ENCODE results near the gene HK2.

DNA sequence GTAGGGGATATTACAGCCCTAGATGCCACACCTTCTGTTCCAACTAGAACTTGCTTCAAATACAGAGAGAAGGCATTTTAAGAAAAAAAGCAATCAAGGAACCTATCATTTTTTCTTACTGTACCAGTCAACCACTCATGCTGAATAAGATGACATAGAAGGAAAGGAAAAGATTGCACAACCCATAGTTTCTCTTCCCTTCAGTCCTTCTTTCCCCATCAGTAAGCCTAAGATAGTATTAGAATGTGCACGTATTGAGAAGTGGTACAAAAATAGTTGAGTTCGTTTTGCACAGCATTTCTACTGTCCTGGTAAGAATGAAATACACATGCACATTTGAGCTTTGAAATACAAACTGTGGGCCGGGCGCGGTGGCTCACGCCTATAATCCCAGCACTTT is 27.0 kb upstream of the HK2 start:
- TF ChIP-seq POLR2AphosphoS5 (IDR thresholded peaks at IDR 0.05): no peak
- TF ChIP-seq, protein P1, sequence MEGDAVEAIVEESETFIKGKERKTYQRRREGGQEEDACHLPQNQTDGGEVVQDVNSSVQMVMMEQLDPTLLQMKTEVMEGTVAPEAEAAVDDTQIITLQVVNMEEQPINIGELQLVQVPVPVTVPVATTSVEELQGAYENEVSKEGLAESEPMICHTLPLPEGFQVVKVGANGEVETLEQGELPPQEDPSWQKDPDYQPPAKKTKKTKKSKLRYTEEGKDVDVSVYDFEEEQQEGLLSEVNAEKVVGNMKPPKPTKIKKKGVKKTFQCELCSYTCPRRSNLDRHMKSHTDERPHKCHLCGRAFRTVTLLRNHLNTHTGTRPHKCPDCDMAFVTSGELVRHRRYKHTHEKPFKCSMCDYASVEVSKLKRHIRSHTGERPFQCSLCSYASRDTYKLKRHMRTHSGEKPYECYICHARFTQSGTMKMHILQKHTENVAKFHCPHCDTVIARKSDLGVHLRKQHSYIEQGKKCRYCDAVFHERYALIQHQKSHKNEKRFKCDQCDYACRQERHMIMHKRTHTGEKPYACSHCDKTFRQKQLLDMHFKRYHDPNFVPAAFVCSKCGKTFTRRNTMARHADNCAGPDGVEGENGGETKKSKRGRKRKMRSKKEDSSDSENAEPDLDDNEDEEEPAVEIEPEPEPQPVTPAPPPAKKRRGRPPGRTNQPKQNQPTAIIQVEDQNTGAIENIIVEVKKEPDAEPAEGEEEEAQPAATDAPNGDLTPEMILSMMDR (IDR thresholded peaks at IDR 0.05): no peak
- no peak for TF ChIP-seq POLR2A (IDR thresholded peaks at IDR 0.05)
